ENCODE measurements around the gene CDH13.

GRCh38 chr16:82738699-82739098 is 111.9 kb downstream of the CDH13 start:
- TF ChIP-seq CTCF (IDR thresholded peaks at IDR 0.05; ENCODE audit: poor library complexity) (no peak), EZH2phosphoT487 (IDR thresholded peaks at IDR 0.05; ENCODE audit: low read depth, severe bottlenecking, unreplicated experiment) (no peak), EZH2 (IDR thresholded peaks at IDR 0.05; ENCODE audit: borderline replicate concordance) (no peak)

Data from hepatocyte (in vitro differentiated cells).